ENCODE measurements around the gene RAB34. TPM values are rescaled to one million over a fixed set of nuclear protein-coding genes. Genes with fewer than 3 reads are reported as not detected.

RAB34 gene
- total and polyA plus RNA-seq, 11 donors, result 11.5 to 31.7 (median 17.7) TPM

DNA sequence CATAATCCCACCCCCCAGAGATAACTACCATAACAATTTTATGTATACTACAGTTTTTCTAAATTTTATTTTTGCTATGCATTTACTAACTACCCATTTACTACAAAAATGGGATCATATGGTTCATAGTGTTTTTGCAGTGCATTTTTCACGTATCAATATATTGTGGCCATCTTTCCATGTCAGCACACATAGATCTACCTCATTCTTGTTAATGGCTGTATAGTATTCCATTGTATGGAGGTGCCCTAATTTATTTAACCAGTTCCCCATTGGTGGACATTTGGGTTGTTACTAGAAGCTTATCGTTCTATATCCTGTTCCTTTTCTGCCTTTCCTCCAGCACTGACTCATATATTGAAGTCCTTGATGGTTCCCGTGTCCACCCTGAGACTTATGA, 28.7 kb downstream of the RAB34 start:
- 97 to 98% (median 98%) methylated on average over 3 of the region's 3 CpGs for WGBS, 4 donors
- H3K27me3 ChIP-seq, result no peaks in the 10 kb centered on the region
- H3K4me3 ChIP-seq, result no peak overlapping the region
- DNase-seq, result no peak
- H3K9me3 ChIP-seq, result no peaks in the 10 kb centered on the region
- intact Hi-C loops (cut with DNase I), result no loop called here
- peaks cover 6 to 100% (median 94%) of the 10 kb centered on the region in 9 donors for H3K36me3 ChIP-seq
- TF ChIP-seq POLR2A (IDR thresholded peaks at IDR 0.05) (no peak), CTCF (IDR thresholded peaks at IDR 0.05) (no peak)
- H3K27ac ChIP-seq, result no peak overlapping the region
- H3K4me1 ChIP-seq, result no peaks in the 10 kb centered on the region
- ATAC-seq, result no peak

DNA sequence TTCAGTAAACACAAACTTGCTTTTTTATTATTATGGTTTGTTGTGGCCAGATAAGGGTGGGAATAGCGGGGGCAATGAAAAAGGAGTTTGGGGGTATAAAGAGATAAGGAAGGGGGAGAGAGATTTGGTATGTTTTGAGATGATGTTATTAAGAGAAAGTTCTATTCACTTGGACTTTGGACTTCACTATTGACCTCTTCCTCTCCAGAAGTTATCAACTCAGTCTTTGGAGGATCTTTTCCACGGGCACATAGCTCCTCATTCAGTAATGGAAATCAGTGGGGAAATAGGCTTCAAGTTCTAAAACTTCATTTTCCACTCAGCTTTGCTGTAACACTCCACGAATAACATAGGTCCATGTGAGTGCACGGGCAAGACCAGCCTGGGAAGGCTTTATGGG, 29.2 kb downstream of the RAB34 start:
- no peaks in the 10 kb centered on the region for H3K27me3 ChIP-seq
- intact Hi-C loops (cut with DNase I), result no loop called here
- no peak for ATAC-seq
- no peak overlapping the region for H3K4me3 ChIP-seq
- H3K9me3 ChIP-seq, result no peaks in the 10 kb centered on the region
- TF ChIP-seq CTCF (IDR thresholded peaks at IDR 0.05) (no peak), POLR2A (IDR thresholded peaks at IDR 0.05) (no peak)
- no peaks in the 10 kb centered on the region for H3K4me1 ChIP-seq
- DNase-seq, result no peak
- WGBS, 4 donors, result 95 to 98% (median 97%) methylated on average over 4 of the region's 4 CpGs
- H3K27ac ChIP-seq, result no peak overlapping the region
- H3K36me3 ChIP-seq, result peaks cover 3 to 100% (median 94%) of the 10 kb centered on the region in 9 donors

DNA sequence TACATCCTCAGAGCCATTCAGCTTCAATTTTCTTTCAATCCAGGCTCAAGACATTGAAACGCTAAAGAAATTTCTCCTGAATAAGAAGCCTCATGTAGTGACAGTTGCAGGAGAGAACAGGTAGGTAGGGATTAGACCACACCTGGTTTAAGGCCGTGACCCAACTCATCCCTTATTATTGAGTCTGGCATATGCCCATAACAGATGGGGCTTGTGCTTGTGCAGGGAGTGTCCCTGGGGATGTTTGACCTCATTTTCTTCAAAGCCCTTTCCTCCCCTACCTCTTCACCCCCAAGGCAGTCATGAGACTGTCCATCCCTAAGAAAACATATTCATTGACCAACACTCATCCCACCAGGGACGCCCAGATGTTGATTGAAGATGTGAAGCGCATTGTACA, 31.4 kb downstream of the RAB34 start:
- H3K4me1 ChIP-seq, result no peaks in the 10 kb centered on the region
- H3K27ac ChIP-seq, result no peak overlapping the region
- ATAC-seq (no peak), DNase-seq (peak in 1 of 5 donors; percentile 5)
- no peak overlapping the region for H3K4me3 ChIP-seq
- peaks cover 3 to 100% (median 100%) of the 10 kb centered on the region in 9 donors for H3K36me3 ChIP-seq
- no peak for TF ChIP-seq POLR2A (IDR thresholded peaks at IDR 0.05)
- TF ChIP-seq CTCF (IDR thresholded peaks at IDR 0.05), result no peak
- H3K27me3 ChIP-seq, result no peaks in the 10 kb centered on the region
- intact Hi-C loops (cut with DNase I), result no loop called here
- no peaks in the 10 kb centered on the region for H3K9me3 ChIP-seq
- 74 to 90% (median 83%) methylated on average over 4 of the region's 4 CpGs for WGBS, 4 donors

DNA sequence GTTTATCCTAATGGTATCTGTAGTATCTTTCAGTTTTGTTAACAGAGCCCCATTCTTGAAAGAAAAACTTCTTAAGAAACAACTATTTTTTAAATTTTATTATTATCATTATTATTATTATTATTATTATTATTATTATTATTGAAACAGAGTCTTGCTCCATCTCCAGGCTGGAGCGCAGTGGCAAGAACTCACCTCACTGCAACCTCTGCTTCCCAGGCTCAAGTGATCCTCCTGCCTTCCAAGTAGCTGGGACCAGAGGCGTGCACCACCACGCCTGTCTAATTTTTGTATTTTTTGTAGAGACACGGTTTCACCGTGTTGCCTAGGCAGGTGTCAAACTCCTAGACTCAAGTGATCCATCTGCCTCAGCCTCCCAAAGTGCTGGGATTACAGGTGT, 32.3 kb downstream of the RAB34 start:
- TF ChIP-seq POLR2A (IDR thresholded peaks at IDR 0.05), result no peak
- Histone ChIP-seq H3K27me3 (no peaks in the 10 kb centered on the region), H3K4me3 (no peak overlapping the region), H3K27ac (no peak overlapping the region), H3K36me3 (peaks cover 3 to 100% (median 100%) of the 10 kb centered on the region in 9 donors), H3K4me1 (no peaks in the 10 kb centered on the region), H3K9me3 (no peaks in the 10 kb centered on the region)
- intact Hi-C loops (cut with DNase I), result no loop called here
- DNase-seq (peak in 1 of 5 donors; percentile 1), ATAC-seq (no peak)
- 90 to 94% (median 92%) methylated on average over 5 of the region's 5 CpGs for WGBS, 4 donors

DNA sequence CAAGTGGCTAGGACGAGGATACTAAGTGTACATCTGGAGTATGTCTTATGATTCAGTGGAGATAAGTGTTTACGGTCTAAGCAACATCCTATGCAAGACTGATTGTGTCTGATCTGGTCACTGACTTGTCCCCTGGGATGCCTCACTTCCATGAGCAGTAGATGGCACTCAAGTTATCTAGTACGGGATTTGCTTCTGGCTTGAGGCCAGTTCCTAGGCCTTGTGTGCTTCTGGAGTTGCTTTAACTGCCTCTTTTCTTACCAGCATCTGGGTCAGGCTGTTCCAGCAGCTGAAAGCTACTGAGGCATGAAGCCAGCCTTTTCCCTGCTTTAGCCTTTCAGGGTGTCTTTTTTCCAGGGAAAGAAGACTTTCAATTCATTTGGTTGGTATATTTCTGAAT, 32.7 kb downstream of the RAB34 start:
- intact Hi-C loops (cut with DNase I), result no loop called here
- no peak overlapping the region for H3K27ac ChIP-seq
- H3K36me3 ChIP-seq, result peaks cover 3 to 100% (median 100%) of the 10 kb centered on the region in 9 donors
- no peaks in the 10 kb centered on the region for H3K27me3 ChIP-seq
- no peak overlapping the region for H3K4me3 ChIP-seq
- ATAC-seq (peak in 3 of 4 donors; percentile 37 to 48 (median 44)), DNase-seq (no peak)
- H3K9me3 ChIP-seq, result no peaks in the 10 kb centered on the region
- TF ChIP-seq CTCF (IDR thresholded peaks at IDR 0.05) (peak in 2 of 12 donors; percentile 9 to 19), POLR2A (IDR thresholded peaks at IDR 0.05) (no peak)
- WGBS, 4 donors, result 23 to 31% (median 28%) methylated on average over 3 of the region's 3 CpGs
- H3K4me1 ChIP-seq, result no peaks in the 10 kb centered on the region

Measured in heart left ventricle (tissue), 16 donors.